ENCODE results near the gene WNK3.

Gene WNK3

GRCh38 chrX:54213603-54214002 is 144.2 kb downstream of the WNK3 start:
- Histone ChIP-seq H3K4me1 (ENCODE audit: insufficient read depth, low read length) (no peaks in the 10 kb centered on the region), H2AFZ (ENCODE audit: low read depth, low read length) (no peak overlapping the region), H3K9me3 (ENCODE audit: low read length) (peaks cover 2% of the 10 kb centered on the region), H3K36me3 (ENCODE audit: insufficient read depth, low read length) (no peaks in the 10 kb centered on the region), H3K4me3 (ENCODE audit: low read length) (no peak overlapping the region), H3K27me3 (ENCODE audit: insufficient read depth, low read length) (no peaks in the 10 kb centered on the region)

- Histone ChIP-seq H3K4me3 (ENCODE audit: low read length) (no peak overlapping the region), H3K27me3 (ENCODE audit: insufficient read depth, low read length) (no peaks in the 10 kb centered on the region), H2AFZ (ENCODE audit: low read depth, low read length) (no peak overlapping the region), H3K4me1 (ENCODE audit: insufficient read depth, low read length) (no peaks in the 10 kb centered on the region), H3K36me3 (ENCODE audit: insufficient read depth, low read length) (no peaks in the 10 kb centered on the region), H3K9me3 (ENCODE audit: low read length) (no peaks in the 10 kb centered on the region)
These were observed 149.3 kb downstream of the WNK3 start for GRCh38 chrX:54208531-54208930.

GRCh38 chrX:54198262-54198661 is 159.6 kb downstream of the WNK3 start:
- Histone ChIP-seq H3K9me3 (ENCODE audit: low read length) (no peaks in the 10 kb centered on the region), H3K36me3 (ENCODE audit: insufficient read depth, low read length) (peaks cover 3% of the 10 kb centered on the region), H3K4me1 (ENCODE audit: insufficient read depth, low read length) (peaks cover 7% of the 10 kb centered on the region), H2AFZ (ENCODE audit: low read depth, low read length) (no peak overlapping the region), H3K27me3 (ENCODE audit: insufficient read depth, low read length) (peaks cover 3% of the 10 kb centered on the region), H3K4me3 (ENCODE audit: low read length) (no peak overlapping the region)

GRCh38 chrX:54194982-54195588 is 162.8 kb downstream of the WNK3 start:
- Histone ChIP-seq H3K4me3 (ENCODE audit: low read length) (no peak overlapping the region), H3K36me3 (ENCODE audit: insufficient read depth, low read length) (no peaks in the 10 kb centered on the region)

GRCh38 chrX:54193085-54193821 is 164.6 kb downstream of the WNK3 start:
- peaks cover 3% of the 10 kb centered on the region for H3K27me3 ChIP-seq (ENCODE audit: insufficient read depth, low read length)
- H3K36me3 ChIP-seq (ENCODE audit: insufficient read depth, low read length) = no peaks in the 10 kb centered on the region
- H3K4me1 ChIP-seq (ENCODE audit: insufficient read depth, low read length) = peaks cover 12% of the 10 kb centered on the region
- no peak overlapping the region for H2AFZ ChIP-seq (ENCODE audit: low read depth, low read length)
- H3K9me3 ChIP-seq (ENCODE audit: low read length) = no peaks in the 10 kb centered on the region
- no peak overlapping the region for H3K4me3 ChIP-seq (ENCODE audit: low read length)

More at GRCh38 chrX:54194982-54195588, 162.8 kb downstream of the WNK3 start:
- Histone ChIP-seq H3K9me3 (ENCODE audit: low read length) (no peaks in the 10 kb centered on the region), H2AFZ (ENCODE audit: low read depth, low read length) (no peak overlapping the region), H3K4me1 (ENCODE audit: insufficient read depth, low read length) (peaks cover 12% of the 10 kb centered on the region), H3K27me3 (ENCODE audit: insufficient read depth, low read length) (peaks cover 3% of the 10 kb centered on the region)

- H3K4me1 ChIP-seq (ENCODE audit: insufficient read depth, low read length) = peaks cover 20% of the 10 kb centered on the region
- H3K9me3 ChIP-seq (ENCODE audit: low read length) = no peaks in the 10 kb centered on the region
- H3K4me3 ChIP-seq (ENCODE audit: low read length) = no peak overlapping the region
- H3K36me3 ChIP-seq (ENCODE audit: insufficient read depth, low read length) = no peaks in the 10 kb centered on the region
- H2AFZ ChIP-seq (ENCODE audit: low read depth, low read length) = no peak overlapping the region
- no peaks in the 10 kb centered on the region for H3K27me3 ChIP-seq (ENCODE audit: insufficient read depth, low read length)
These were observed 173.4 kb downstream of the WNK3 start for GRCh38 chrX:54184474-54184873.

- Histone ChIP-seq H3K36me3 (ENCODE audit: insufficient read depth, low read length) (no peaks in the 10 kb centered on the region), H3K4me3 (ENCODE audit: low read length) (peak within 1 kb of the TSS; percentile 67), H2AFZ (ENCODE audit: low read depth, low read length) (peak within 1 kb of the TSS; percentile 26), H3K27me3 (ENCODE audit: insufficient read depth, low read length) (no peaks in the 10 kb centered on the region), H3K9me3 (ENCODE audit: low read length) (no peaks in the 10 kb centered on the region), H3K4me1 (ENCODE audit: insufficient read depth, low read length) (peaks cover 25% of the 10 kb centered on the region)
These were observed 174.8 kb downstream of the WNK3 start, which contains the start of gene FAM120C for GRCh38 chrX:54182864-54183613. Gene FAM120C (minus strand): TSS chrX:54183254. CDS start chrX:54183198, 56 bp downstream.

- peaks cover 25% of the 10 kb centered on the region for H3K4me1 ChIP-seq (ENCODE audit: insufficient read depth, low read length)
- H3K27me3 ChIP-seq (ENCODE audit: insufficient read depth, low read length) = no peaks in the 10 kb centered on the region
- H3K36me3 ChIP-seq (ENCODE audit: insufficient read depth, low read length) = no peaks in the 10 kb centered on the region
- no peak overlapping the region for H2AFZ ChIP-seq (ENCODE audit: low read depth, low read length)
- peak overlapping the region; percentile 67 for H3K4me3 ChIP-seq (ENCODE audit: low read length)
- no peaks in the 10 kb centered on the region for H3K9me3 ChIP-seq (ENCODE audit: low read length)
These were observed 175.5 kb downstream of the WNK3 start for GRCh38 chrX:54182194-54182863.

- Histone ChIP-seq H3K4me3 (ENCODE audit: low read length) (peak overlapping the region; percentile 67), H3K36me3 (ENCODE audit: insufficient read depth, low read length) (peaks cover 3% of the 10 kb centered on the region), H3K4me1 (ENCODE audit: insufficient read depth, low read length) (peaks cover 25% of the 10 kb centered on the region), H3K27me3 (ENCODE audit: insufficient read depth, low read length) (no peaks in the 10 kb centered on the region), H2AFZ (ENCODE audit: low read depth, low read length) (no peak overlapping the region), H3K9me3 (ENCODE audit: low read length) (no peaks in the 10 kb centered on the region)
These were observed 176.5 kb downstream of the WNK3 start for GRCh38 chrX:54181202-54181953.

GRCh38 chrX:54180403-54180802 is 177.4 kb downstream of the WNK3 start:
- H2AFZ ChIP-seq (ENCODE audit: low read depth, low read length) = no peak overlapping the region
- no peaks in the 10 kb centered on the region for H3K27me3 ChIP-seq (ENCODE audit: insufficient read depth, low read length)
- peaks cover 25% of the 10 kb centered on the region for H3K4me1 ChIP-seq (ENCODE audit: insufficient read depth, low read length)
- H3K9me3 ChIP-seq (ENCODE audit: low read length) = no peaks in the 10 kb centered on the region
- H3K4me3 ChIP-seq (ENCODE audit: low read length) = peak overlapping the region; percentile 67
- H3K36me3 ChIP-seq (ENCODE audit: insufficient read depth, low read length) = peaks cover 3% of the 10 kb centered on the region

GRCh38 chrX:54178100-54178940 is 179.5 kb downstream of the WNK3 start:
- H3K4me1 ChIP-seq (ENCODE audit: insufficient read depth, low read length) = peaks cover 25% of the 10 kb centered on the region
- no peaks in the 10 kb centered on the region for H3K27me3 ChIP-seq (ENCODE audit: insufficient read depth, low read length)
- H3K4me3 ChIP-seq (ENCODE audit: low read length) = no peak overlapping the region
- H3K9me3 ChIP-seq (ENCODE audit: low read length) = no peaks in the 10 kb centered on the region
- no peak overlapping the region for H2AFZ ChIP-seq (ENCODE audit: low read depth, low read length)
- H3K36me3 ChIP-seq (ENCODE audit: insufficient read depth, low read length) = peaks cover 7% of the 10 kb centered on the region

- peaks cover 25% of the 10 kb centered on the region for H3K4me1 ChIP-seq (ENCODE audit: insufficient read depth, low read length)
- H3K27me3 ChIP-seq (ENCODE audit: insufficient read depth, low read length) = no peaks in the 10 kb centered on the region
- H2AFZ ChIP-seq (ENCODE audit: low read depth, low read length) = no peak overlapping the region
- H3K9me3 ChIP-seq (ENCODE audit: low read length) = no peaks in the 10 kb centered on the region
- peaks cover 7% of the 10 kb centered on the region for H3K36me3 ChIP-seq (ENCODE audit: insufficient read depth, low read length)
- no peak overlapping the region for H3K4me3 ChIP-seq (ENCODE audit: low read length)
These were observed 180.5 kb downstream of the WNK3 start for GRCh38 chrX:54177306-54177705.

Data from neuron (in vitro differentiated cells).